K562 (cell line): ENCODE measurements around the gene YIPF5. TPM values are rescaled to one million over a fixed set of nuclear protein-coding genes. Genes with fewer than 3 reads are reported as not detected.

Source experiments
- ATAC-seq: fragments of 200-7000 bp; cut with Tn5 transposase; 3 replicates; pipeline ENCODE4 v1.9.1; 2020; ENCODE audit warnings: moderate library complexity
- BruUV-seq: library from RNA; stranded (reverse); fragments of 400-500 nt; replicated peaks from 2 replicates; lab custom pipeline; 2021; lab: Mats Ljungman, UMichigan
- CTCF ChIA-PET: fragments of 300-600 bp; formaldehyde crosslinking; extraction: SDS; loops from one replicate; lab custom pipeline; 2021; ENCODE audit warnings: low intra/inter-chr PET ratio; lab: Yijun Ruan, JAX
- POLR2A ChIA-PET: fragments of 300-600, 350-650 bp; sonication (Branson Sonifier 250); formaldehyde crosslinking; extraction: SDS; loops from one replicate; lab custom pipeline; 2021; ENCODE audit warnings: antibody characterized with exemption, inconsistent platforms; lab: Yijun Ruan, JAX
- DNase-seq, 4 experiments: peaks; one replicate each; pipeline versions ENCODE4 v3.0.0 to v3.0.0-alpha.2; 2011 to 2018; ENCODE audit warnings: low spot score in 3 of 4, mixed read lengths in 3 of 4; ENCODE audit errors: extremely low read depth in 1 of 4
- FAIRE-seq: peaks from 2 replicates; lab custom pipeline; 2011; peaks lifted over from hg19 to GRCh38; lab: Jason Lieb, UNC
- H2AFZ ChIP-seq: 2 replicates; pipeline ENCODE4 v1.6.0; 2011; ENCODE audit warnings: low read depth, low read length, control low read depth, inconsistent platforms
- H3K27ac ChIP-seq: fragments of 200-600 bp; 3 replicates; pipeline ENCODE4 v1.8.0; 2011; ENCODE audit warnings: low read depth, mild to moderate bottlenecking, control low read depth, inconsistent platforms, low read length, moderate library complexity, mixed read lengths; ENCODE audit errors: extremely low read depth
- H3K27me3 ChIP-seq, 2 experiments: fragments of 300-600 bp in 1 of 2; 2 replicates in 1 of 2; 3 replicates in 1 of 2; pipeline versions ENCODE4 v1.6.0 to v1.8.0; 2011; ENCODE audit warnings: inconsistent platforms in 2 of 2, low read length in 2 of 2, mild to moderate bottlenecking in 1 of 2, mixed read lengths in 1 of 2, moderate library complexity in 1 of 2; ENCODE audit not compliant: control insufficient read depth in 2 of 2, insufficient read depth in 2 of 2
- H3K36me3 ChIP-seq: fragments of 300-600 bp; 3 replicates; pipeline ENCODE4 v1.8.0; 2011; ENCODE audit warnings: mild to moderate bottlenecking, low read length, inconsistent platforms; ENCODE audit not compliant: control insufficient read depth, insufficient read depth
- H3K4me1 ChIP-seq, 2 experiments: fragments of 200-600 bp in 1 of 2; replicated peaks in 1 of 2; 2 replicates in 1 of 2; 3 replicates in 1 of 2; pipeline versions ENCODE4 v1.5.1 to v1.8.0; 2011; ENCODE audit warnings: inconsistent platforms in 2 of 2, low read length in 2 of 2, mild to moderate bottlenecking in 1 of 2, mixed read lengths in 1 of 2, moderate library complexity in 1 of 2; ENCODE audit not compliant: control insufficient read depth in 2 of 2, insufficient read depth in 2 of 2
- H3K4me2 ChIP-seq: 2 replicates; pipeline ENCODE4 v1.6.1; 2011; ENCODE audit warnings: low read length, control low read depth, inconsistent platforms, mixed read lengths; ENCODE audit not compliant: insufficient read depth
- H3K4me3 ChIP-seq: fragments of 200-600 bp; sonication (generic), shearing (Covaris generic); 2 replicates; pipeline ENCODE4 v1.5.1; 2016; ENCODE audit warnings: control low read depth, inconsistent platforms
- H3K79me2 ChIP-seq: fragments of 200-600 bp; 3 replicates; pipeline ENCODE4 v1.8.0; 2011; ENCODE audit warnings: low read length, inconsistent platforms; ENCODE audit not compliant: control insufficient read depth, insufficient read depth
- H3K9ac ChIP-seq, 2 experiments: 2 replicates each; pipeline versions ENCODE4 v1.6.0 to v1.6.1; 2011; ENCODE audit warnings: low read depth in 2 of 2, low read length in 2 of 2, control low read depth in 1 of 2, inconsistent platforms in 1 of 2, mild to moderate bottlenecking in 1 of 2, mixed read lengths in 1 of 2; ENCODE audit not compliant: insufficient read depth in 1 of 2
- H3K9me1 ChIP-seq: one replicate; pipeline ENCODE4 v1.6.0; 2011; ENCODE audit warnings: inconsistent platforms, mild to moderate bottlenecking, low read length, moderate library complexity; ENCODE audit not compliant: control insufficient read depth, insufficient read depth
- H3K9me3 ChIP-seq: replicated peaks from 2 replicates; pipeline ENCODE4 v1.5.1; 2011; ENCODE audit warnings: low read depth, low read length, inconsistent platforms; ENCODE audit not compliant: control insufficient read depth, insufficient read depth
- H4K20me1 ChIP-seq: replicated peaks from 2 replicates; pipeline ENCODE4 v1.6.1; 2011; ENCODE audit warnings: low read length, inconsistent platforms, mixed read lengths; ENCODE audit not compliant: control insufficient read depth, insufficient read depth
- CTCF ChIP-seq, 3 experiments: IDR thresholded peaks in 2 of 3; conservative IDR thresholded peaks in 1 of 3; 2 replicates each; pipeline ENCODE4 v1.5.1; 2011 to 2012; ENCODE audit warnings: low read length in 3 of 3, mild to moderate bottlenecking in 3 of 3, control low read depth in 2 of 3, improper control_type of control experiment in 1 of 3, inconsistent platforms in 1 of 3, low read depth in 1 of 3, mixed read lengths in 1 of 3, moderate library complexity in 1 of 3; ENCODE audit not compliant: insufficient read depth in 2 of 3
- DEAF1 ChIP-seq: fragments of 450-650 bp; formaldehyde crosslinking; IDR thresholded peaks from 2 replicates; pipeline ENCODE4 v1.4.0; 2020; ENCODE audit warnings: mild to moderate bottlenecking, moderate library complexity
- REST ChIP-seq, 2 experiments: fragments of 450-650 bp; formaldehyde crosslinking in 1 of 2; IDR thresholded peaks; 2 replicates each; pipeline versions ENCODE4 v1.4.0 to v1.6.1; 2014 to 2020; ENCODE audit warnings: mild to moderate bottlenecking in 2 of 2, borderline replicate concordance in 1 of 2, low read depth in 1 of 2
- SMARCE1 ChIP-seq: fragments of 450-650 bp; IDR thresholded peaks from 2 replicates; pipeline ENCODE4 v1.7.1; 2016; ENCODE audit warnings: mild to moderate bottlenecking
- TCF3 ChIP-seq: sonication (generic); formaldehyde crosslinking; IDR thresholded peaks from 2 replicates; pipeline ENCODE4 v1.4.0; 2020; ENCODE audit warnings: mild to moderate bottlenecking, missing genetic modification reagents
- WGBS: fragments of 100-300 bp; shearing (Covaris generic); methylation state at CpG from one replicate; pipeline ENCODE4 v1.1.6; 2016; ENCODE audit warnings: low coverage, mixed read lengths; ENCODE audit not compliant: insufficient coverage; ENCODE audit errors: missing lambda C conversion rate; 5-methylcytosine and 5-hydroxymethylcytosine counted together
- in situ Hi-C: fragments of 300-500 bp; cut with MboI; formaldehyde crosslinking; loops from 4 replicates; pipeline ENCODE4 v1.15.0; 2018; ENCODE audit warnings: inconsistent platforms, mixed read lengths
- intact Hi-C: fragments of 100-400 bp; cut with micrococcal nuclease; formaldehyde crosslinking; loops from 2 replicates; pipeline ENCODE4 v1.14.2; 2022
- polyA plus RNA-seq, 8 experiments: library from polyadenylated mRNA; depleted of rRNA in 4 of 8; stranded (reverse) in 5 of 8; unstranded in 3 of 8; fragments of >200 nt; fragmentation: Nextera tagmentation in 2 of 8; fragmentation: Illumina TruSeq in 1 of 8; extraction: Ambion mirVana in 2 of 8; extraction: Trizol in 1 of 8; gene quantifications; 2 replicates each; pipeline versions ENCODE4 v1.2.1 to v1.2.3, GENCODE V29; 2011 to 2014; ENCODE audit warnings: inconsistent platforms in 1 of 8, missing spikeins in 1 of 8
- total RNA-seq, 7 experiments: library from RNA; depleted of rRNA in 6 of 7; stranded (reverse); fragments of >200 nt in 6 of 7; fragmentation: Illumina TruSeq in 2 of 7; extraction: Trizol in 2 of 7; gene quantifications; 2 replicates each; pipeline versions ENCODE4 v1.2.1 to v1.2.3, GENCODE V29; 2011 to 2021; ENCODE audit warnings: low replicate concordance in 1 of 7

Gene YIPF5
- total and polyA plus RNA-seq, 9 of the 15 experiments (the other 6 are each of a cell fraction or from before 2014, with no cell fraction given): 12.1 to 52.9 (median 33.7) TPM

- Histone ChIP-seq H4K20me1 (no peaks in the 10 kb centered on the region), H3K4me2 (no peak overlapping the region), H2AFZ (no peak overlapping the region), H3K36me3 (no peaks in the 10 kb centered on the region), H3K27me3 (no peaks in the 10 kb centered on the region; a peak in 1 of 5 replicates), H3K4me1 (no peaks in the 10 kb centered on the region), H3K27ac (no peak overlapping the region), H3K9me3 (no peaks in the 10 kb centered on the region), H3K9me1 (no peaks in the 10 kb centered on the region), H3K9ac (no peak overlapping the region), H3K79me2 (no peaks in the 10 kb centered on the region), H3K4me3 (no peak overlapping the region)
- in situ Hi-C loops: no loop called here
- ChIA-PET POLR2A (no interaction called here), CTCF (no interaction called here)
- FAIRE-seq: peak; percentile 56
- peak in 2 of 4 experiments; percentile 22 to 25 for DNase-seq
- 13% methylated on average over 2 of the region's 2 CpGs for WGBS
- no TSS peak for BruUV-seq
- ATAC-seq: peak; percentile 95
- intact Hi-C loops: loop anchor here (10.0 kb wide), 1 partner anchor 1127 kb away; no protein-coding TSS in a partner anchor
- TF ChIP-seq CTCF (IDR thresholded peaks at IDR 0.05 in 2 of 3, conservative IDR thresholded peaks at IDR 0.05 in 1 of 3; ENCODE audit: insufficient read depth in 2 of 3, low read depth in 1 of 3, low read length in 3 of 3) (peak; percentile 25 to 59 (median 53); a peak in 5 of 6 replicates), REST (IDR thresholded peaks at IDR 0.05; ENCODE audit: borderline replicate concordance) (peak; percentile 11; the same call in 1 of the 2 replicates), REST (CRISPR knock-in tag; IDR thresholded peaks at IDR 0.05; ENCODE audit: low read depth) (no peak), DEAF1 (CRISPR knock-in tag) (0 out of 2 replicates have a peak, but pooled peaks have one; percentile 16), TCF3 (CRISPR knock-in tag) (no peak), SMARCE1 (no peak)
These were observed 28.2 kb downstream of the YIPF5 start for GRCh38 chr5:144142139-144142823.
